Fibroblast of the aortic adventitia (primary cell): Measurements from ENCODE around the gene MYLIP. TPM values are rescaled to one million over a fixed set of nuclear protein-coding genes. Genes with fewer than 3 reads are reported as not detected.

ENCODE experiments used
- DNase-seq: peaks from one replicate; pipeline ENCODE4 v3.0.0-alpha.2; 2010; ENCODE audit warnings: low read depth
- H3K4me3 ChIP-seq: 2 replicates; pipeline ENCODE4 v1.5.1; 2011; ENCODE audit warnings: low read depth, mild to moderate bottlenecking, control low read depth, low read length, moderate library complexity
- total RNA-seq: library from RNA; depleted of rRNA; stranded (reverse); fragments of >200 nt; gene quantifications from 2 replicates; pipeline ENCODE4 v1.2.3, GENCODE V29; 2012; ENCODE audit warnings: low replicate concordance
- TF ChIP-seq, protein P1 (sequence below): IDR thresholded peaks from 2 replicates; pipeline ENCODE4 v1.5.1; 2011; ENCODE audit warnings: mild to moderate bottlenecking, low read length, control low read depth, inconsistent platforms; ENCODE audit not compliant: insufficient read depth

MYLIP gene
- total RNA-seq, 1 donor: 36.1 TPM

- TF ChIP-seq, protein P1, sequence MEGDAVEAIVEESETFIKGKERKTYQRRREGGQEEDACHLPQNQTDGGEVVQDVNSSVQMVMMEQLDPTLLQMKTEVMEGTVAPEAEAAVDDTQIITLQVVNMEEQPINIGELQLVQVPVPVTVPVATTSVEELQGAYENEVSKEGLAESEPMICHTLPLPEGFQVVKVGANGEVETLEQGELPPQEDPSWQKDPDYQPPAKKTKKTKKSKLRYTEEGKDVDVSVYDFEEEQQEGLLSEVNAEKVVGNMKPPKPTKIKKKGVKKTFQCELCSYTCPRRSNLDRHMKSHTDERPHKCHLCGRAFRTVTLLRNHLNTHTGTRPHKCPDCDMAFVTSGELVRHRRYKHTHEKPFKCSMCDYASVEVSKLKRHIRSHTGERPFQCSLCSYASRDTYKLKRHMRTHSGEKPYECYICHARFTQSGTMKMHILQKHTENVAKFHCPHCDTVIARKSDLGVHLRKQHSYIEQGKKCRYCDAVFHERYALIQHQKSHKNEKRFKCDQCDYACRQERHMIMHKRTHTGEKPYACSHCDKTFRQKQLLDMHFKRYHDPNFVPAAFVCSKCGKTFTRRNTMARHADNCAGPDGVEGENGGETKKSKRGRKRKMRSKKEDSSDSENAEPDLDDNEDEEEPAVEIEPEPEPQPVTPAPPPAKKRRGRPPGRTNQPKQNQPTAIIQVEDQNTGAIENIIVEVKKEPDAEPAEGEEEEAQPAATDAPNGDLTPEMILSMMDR: no peak
- H3K4me3 ChIP-seq: no peak overlapping the region
- DNase-seq: no peak
Measured at GRCh38 chr6:16122197-16122596, 6.7 kb upstream of the MYLIP start.

- TF ChIP-seq, protein P1: no peak
- DNase-seq: no peak
- no peak overlapping the region for H3K4me3 ChIP-seq
Measured at GRCh38 chr6:16124198-16125180, 4.4 kb upstream of the MYLIP start.

DNA sequence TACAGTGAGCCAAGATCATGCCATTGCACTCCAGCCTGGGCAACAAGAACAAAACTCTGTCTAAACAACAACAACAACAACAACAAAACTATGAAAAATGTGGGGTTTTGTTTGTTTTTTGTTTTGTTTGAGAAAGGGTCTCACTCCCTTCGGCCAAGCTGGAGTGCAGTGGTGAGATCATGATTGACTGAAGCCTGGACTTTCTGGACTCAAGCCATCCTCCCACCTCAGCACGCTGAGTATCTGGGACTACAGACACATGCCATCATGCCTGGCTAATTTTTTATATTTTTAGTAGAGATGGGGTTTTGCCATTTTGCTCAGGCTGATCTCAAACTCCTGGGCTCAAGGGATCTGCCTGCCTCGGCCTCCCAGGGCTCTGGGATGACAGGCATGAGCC, 2.8 kb upstream of the MYLIP start:
- TF ChIP-seq, protein P1: no peak
- no peak for DNase-seq
- no peak overlapping the region for H3K4me3 ChIP-seq

GRCh38 chr6:16126861-16127260, 2.0 kb upstream of the MYLIP start:
- H3K4me3 ChIP-seq: no peak overlapping the region
- DNase-seq: no peak

DNA sequence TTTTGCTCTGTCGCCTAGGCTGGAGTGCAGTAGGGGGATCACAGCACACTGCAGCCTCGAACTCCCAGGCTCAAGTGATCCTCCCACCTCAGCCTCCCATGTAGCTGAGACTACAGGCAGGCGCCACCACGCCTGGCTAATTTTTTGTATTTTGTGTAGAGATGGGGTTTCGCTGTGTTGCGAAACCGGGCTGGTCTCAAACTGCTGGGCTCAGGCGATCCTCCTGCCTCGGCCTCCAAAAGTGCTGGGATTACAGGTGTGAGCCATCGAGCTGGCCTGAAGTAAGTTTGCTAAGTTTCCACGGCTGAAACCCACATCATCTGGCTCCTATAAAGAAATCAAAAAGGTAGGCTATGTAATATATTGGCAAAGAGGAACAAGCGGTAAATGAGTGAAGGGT, 1.4 kb upstream of the MYLIP start:
- TF ChIP-seq, protein P1: no peak
- H3K4me3 ChIP-seq: no peak overlapping the region
- DNase-seq: no peak

More at GRCh38 chr6:16126861-16127260, 2.0 kb upstream of the MYLIP start:
- TF ChIP-seq, protein P1: no peak

DNA sequence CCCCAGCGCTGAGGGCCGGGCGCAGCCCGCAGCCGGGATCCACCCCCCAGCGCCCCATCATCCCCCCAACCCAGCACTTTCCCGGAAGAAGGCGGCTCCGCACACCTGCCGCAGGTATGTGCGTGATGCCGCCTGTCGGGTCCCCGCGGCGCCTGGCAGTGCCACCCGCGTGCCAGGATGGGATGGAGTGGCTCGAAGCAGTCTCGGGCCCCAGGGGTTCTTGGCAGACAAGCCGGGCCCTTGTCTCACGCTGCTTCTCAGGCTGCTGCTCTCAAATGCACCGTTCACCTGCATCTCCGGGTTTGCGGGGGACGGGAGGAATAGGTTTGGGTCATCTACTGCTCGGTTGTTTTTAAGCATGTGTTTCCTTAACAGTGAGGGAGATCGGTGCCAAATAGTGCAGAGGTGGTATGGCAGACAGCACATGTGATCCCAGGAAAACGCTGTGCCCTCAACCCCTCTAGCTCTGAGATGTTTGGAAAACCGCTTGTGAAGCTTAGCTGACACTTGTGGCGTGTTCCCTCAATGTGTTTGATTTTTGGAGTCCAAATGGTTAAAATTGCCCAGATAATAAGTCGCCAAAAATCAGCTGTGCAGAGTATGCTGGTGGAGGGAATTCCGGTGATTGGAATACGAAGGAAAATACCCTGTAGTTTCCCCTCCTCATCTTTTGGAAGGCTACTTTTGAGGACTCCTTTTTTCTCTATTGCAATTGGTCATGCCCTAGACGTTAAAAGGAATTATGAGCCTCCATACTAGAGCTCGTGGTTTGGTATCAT, 926 bp downstream of the MYLIP start:
- TF ChIP-seq, protein P1: no peak
- peak; percentile 36 for DNase-seq
- peak overlapping the region; percentile 74 for H3K4me3 ChIP-seq
